Right lobe of liver (tissue), 4 donors: Measurements from ENCODE around the gene C3orf52.

Experiments used
- CTCF ChIP-seq, 4 donors: fragments of 200-600 bp in 3 of 4; fragments of 450-650 bp in 1 of 4; IDR thresholded peaks; one replicate each; pipeline versions ENCODE4 v1.5.1 to v1.8.0; 2016 to 2022; ENCODE audit warnings: antibody characterized with exemption in 4 of 4, mild to moderate bottlenecking in 2 of 4
- POLR2A ChIP-seq: fragments of 450-650 bp; IDR thresholded peaks from one replicate; pipeline ENCODE4 v1.6.1; 2017; ENCODE audit warnings: antibody characterized with exemption, mild to moderate bottlenecking
- donor health status: DM: no; HTN: no; CAD: no.
- donor health status: DM: no; HTN: no; CAD: no.
- donor health status: DM: no; HTN: yes; CAD: no.

GRCh38 chr3:112133626-112134334, 47.6 kb downstream of the C3orf52 start:
- TF ChIP-seq CTCF (IDR thresholded peaks at IDR 0.05) (no peak), POLR2A (no peak)
